Tibial artery (tissue), 4 donors: ENCODE results near the gene SLC38A7.

Experiments
- DNase-seq, 2 donors: peaks; one replicate each; pipeline ENCODE4 v3.0.0-alpha.2; 2019
- H3K27ac ChIP-seq, 2 donors: fragments of 200-600 bp; sonication (generic) in 1 of 2; 1 replicate in 1 of 2; 2 replicates in 1 of 2; pipeline ENCODE4 v1.5.1; 2018 to 2019; ENCODE audit warnings: mild to moderate bottlenecking in 1 of 2
- H3K27me3 ChIP-seq, 2 donors: fragments of 200-600 bp; sonication (generic) in 1 of 2; one replicate each; pipeline versions ENCODE4 v1.5.1 to v1.6.0; 2016 to 2019
- H3K36me3 ChIP-seq, 3 donors: fragments of 200-600 bp; sonication (generic) in 2 of 3; one replicate each; pipeline ENCODE4 v1.5.1; 2016 to 2019; ENCODE audit warnings: mild to moderate bottlenecking in 2 of 3
- H3K4me1 ChIP-seq, 4 donors: fragments of 200-600 bp; sonication (generic) in 2 of 4; 1 replicate in 3 of 4; 2 replicates in 1 of 4; pipeline ENCODE4 v1.5.1; 2016 to 2019
- H3K4me3 ChIP-seq, 2 donors: fragments of 200-600 bp; sonication (generic) in 1 of 2; 1 replicate in 1 of 2; 2 replicates in 1 of 2; pipeline ENCODE4 v1.5.1; 2018 to 2019; ENCODE audit warnings: mild to moderate bottlenecking in 2 of 2
- H3K9me3 ChIP-seq, 3 donors: fragments of 200-600 bp; sonication (generic) in 1 of 3; one replicate each; pipeline ENCODE4 v1.5.1; 2016 to 2019
- CTCF ChIP-seq, 2 experiments: fragments of 200-600 bp in 1 of 2; fragments of 450-650 bp in 1 of 2; IDR thresholded peaks; one replicate each; pipeline ENCODE4 v1.5.1; 2017 to 2019; ENCODE audit warnings: antibody characterized with exemption in 2 of 2, mild to moderate bottlenecking in 1 of 2, moderate library complexity in 1 of 2
- intact Hi-C: fragments of 100-400 bp; cut with DNase I; formaldehyde crosslinking; loops from one replicate; pipeline ENCODE4 v1.15.0; 2023; ENCODE audit warnings: low total_unique reads

Gene SLC38A7

GRCh38 chr16:58629733-58630640 lies 54.6 kb downstream of the SLC38A7 start, which contains the start of gene CNOT1:
Gene CNOT1 (minus strand): TSS chr16:58629826. CDS start chr16:58599337, 30,489 bp downstream.
- H3K4me1 ChIP-seq, result peaks cover 0 to 22% (median 16%) of the 10 kb centered on the region in 4 donors
- peaks cover 0 to 4% (median 0%) of the 10 kb centered on the region in 3 donors for H3K36me3 ChIP-seq
- peak; percentile 98 to 100 for DNase-seq
- peak within 1 kb of the TSS; percentile 97 to 99 for H3K27ac ChIP-seq
- intact Hi-C loops, result no loop called here
- no peaks in the 10 kb centered on the region for H3K27me3 ChIP-seq
- H3K9me3 ChIP-seq, result no peaks in the 10 kb centered on the region
- TF ChIP-seq CTCF (IDR thresholded peaks at IDR 0.05), result peak in 1 of 2 experiments; percentile 35
- peak within 1 kb of the TSS; percentile 84 to 90 for H3K4me3 ChIP-seq

GRCh38 chr16:58628845-58629732 lies 55.5 kb downstream of the SLC38A7 start:
- Histone ChIP-seq H3K27me3 (no peaks in the 10 kb centered on the region), H3K27ac (peak overlapping the region; percentile 97 to 99), H3K4me1 (peaks cover 0 to 22% (median 16%) of the 10 kb centered on the region in 4 donors), H3K36me3 (peaks cover 4 to 13% (median 8%) of the 10 kb centered on the region in 3 donors), H3K4me3 (peak overlapping the region; percentile 84 to 90), H3K9me3 (no peaks in the 10 kb centered on the region)
- no peak for TF ChIP-seq CTCF (IDR thresholded peaks at IDR 0.05)
- DNase-seq, result peak; percentile 54 to 80
- intact Hi-C loops, result no loop called here

GRCh38 chr16:58624209-58624608 lies 60.4 kb downstream of the SLC38A7 start:
- Histone ChIP-seq H3K9me3 (no peaks in the 10 kb centered on the region), H3K4me3 (no peak overlapping the region), H3K27me3 (no peaks in the 10 kb centered on the region), H3K36me3 (peaks cover 24 to 53% (median 30%) of the 10 kb centered on the region in 3 donors), H3K4me1 (peaks cover 0 to 22% (median 16%) of the 10 kb centered on the region in 4 donors), H3K27ac (no peak overlapping the region)
- DNase-seq, result no peak
- intact Hi-C loops, result no loop called here
- no peak for TF ChIP-seq CTCF (IDR thresholded peaks at IDR 0.05)

- Histone ChIP-seq H3K4me1 (no peaks in the 10 kb centered on the region), H3K27me3 (no peaks in the 10 kb centered on the region), H3K9me3 (no peaks in the 10 kb centered on the region), H3K4me3 (no peak overlapping the region), H3K36me3 (peaks cover 33 to 78% (median 53%) of the 10 kb centered on the region in 3 donors), H3K27ac (no peak overlapping the region)
- intact Hi-C loops, result no loop called here
- DNase-seq, result no peak
- no peak for TF ChIP-seq CTCF (IDR thresholded peaks at IDR 0.05)
Observed at GRCh38 chr16:58620396-58620795, 64.2 kb downstream of the SLC38A7 start.

GRCh38 chr16:58615280-58615679 lies 69.3 kb downstream of the SLC38A7 start:
- H3K4me1 ChIP-seq, result no peaks in the 10 kb centered on the region
- no peak for TF ChIP-seq CTCF (IDR thresholded peaks at IDR 0.05)
- H3K4me3 ChIP-seq, result no peak overlapping the region
- intact Hi-C loops, result no loop called here
- no peak overlapping the region for H3K27ac ChIP-seq
- H3K27me3 ChIP-seq, result no peaks in the 10 kb centered on the region
- no peak for DNase-seq
- peaks cover 9 to 50% (median 28%) of the 10 kb centered on the region in 3 donors for H3K36me3 ChIP-seq
- H3K9me3 ChIP-seq, result no peaks in the 10 kb centered on the region
